Heart left ventricle (tissue), 16 donors: Measurements from ENCODE around the gene CD160. TPM values are rescaled to one million over a fixed set of nuclear protein-coding genes. Genes with fewer than 3 reads are reported as not detected.
"Not testable (repeated sequence)": the region's sequence is repeated elsewhere in the genome, so short reads cannot be mapped to it uniquely, and the experiment has no call there.

Experiments
- ATAC-seq, 4 donors: fragments of 200-7000 bp; cut with Tn5 transposase; one replicate each; pipeline ENCODE4 v1.9.1; 2020 to 2022; ENCODE audit warnings: moderate library complexity in 4 of 4, mild to moderate bottlenecking in 3 of 4, moderate number of reproducible peaks in 1 of 4
- DNase-seq, 5 donors: peaks; one replicate each; pipeline ENCODE4 v3.0.0-alpha.2; 2020
- H3K27ac ChIP-seq, 12 donors: fragments of 200-600 bp; sonication (generic) in 4 of 12; one replicate each; pipeline versions ENCODE4 v1.5.0 to v1.8.0; 2016 to 2022; ENCODE audit warnings: mild to moderate bottlenecking in 2 of 12
- H3K27me3 ChIP-seq, 9 donors: fragments of 200-600 bp; sonication (generic) in 2 of 9; one replicate each; pipeline versions ENCODE4 v1.5.1 to v1.8.0; 2016 to 2022; ENCODE audit warnings: mild to moderate bottlenecking in 3 of 9
- H3K36me3 ChIP-seq, 9 donors: fragments of 200-600 bp; sonication (generic) in 2 of 9; one replicate each; pipeline versions ENCODE4 v1.5.0 to v1.8.0; 2018 to 2022; ENCODE audit warnings: mild to moderate bottlenecking in 2 of 9
- H3K4me1 ChIP-seq, 12 donors: fragments of 200-600 bp; sonication (generic) in 4 of 12; one replicate each; pipeline versions ENCODE4 v1.5.0 to v1.8.0; 2016 to 2022; ENCODE audit warnings: mild to moderate bottlenecking in 3 of 12
- H3K4me3 ChIP-seq, 12 donors: fragments of 200-600 bp; sonication (generic) in 4 of 12; one replicate each; pipeline versions ENCODE4 v1.5.0 to v1.8.0; 2017 to 2022; ENCODE audit warnings: mild to moderate bottlenecking in 9 of 12, moderate library complexity in 4 of 12
- H3K9me3 ChIP-seq, 12 donors: fragments of 200-600 bp; sonication (generic) in 4 of 12; one replicate each; pipeline versions ENCODE4 v1.5.0 to v1.8.0; 2016 to 2022; ENCODE audit warnings: mild to moderate bottlenecking in 1 of 12
- CTCF ChIP-seq, 12 donors: fragments of 200-600 bp; sonication (generic) in 4 of 12; IDR thresholded peaks; one replicate each; pipeline versions ENCODE4 v1.5.0 to v1.8.0; 2018 to 2022; ENCODE audit warnings: antibody characterized with exemption in 12 of 12, mild to moderate bottlenecking in 5 of 12
- POLR2A ChIP-seq, 2 donors: fragments of 450-650 bp; IDR thresholded peaks; one replicate each; pipeline ENCODE4 v1.6.1; 2017; ENCODE audit warnings: antibody characterized with exemption in 2 of 2, mild to moderate bottlenecking in 2 of 2, moderate library complexity in 2 of 2
- WGBS, 4 donors: extraction: QIAGEN DNeasy Blood & Tissue Kit in 2 of 4; methylation state at CpG; one replicate each; pipeline versions ENCODE4 v1.1.5 to v1.1.7; 2013 to 2018; 5-methylcytosine and 5-hydroxymethylcytosine counted together
- intact Hi-C, 10 donors: fragments of 100-400 bp; cut with DNase I; formaldehyde crosslinking; loops; one replicate each; pipeline versions ENCODE4 v1.11.1 to v1.14.2; 2022
- polyA plus RNA-seq, 2 donors: library from polyadenylated mRNA; stranded (reverse); fragments of 200-250 nt; gene quantifications; one replicate each; pipeline ENCODE4 v1.2.3, GENCODE V29; 2013
- total RNA-seq, 9 donors: library from RNA; depleted of rRNA in 2 of 9; stranded (reverse); fragments of >200 nt in 2 of 9; fragmentation: NEBNext Ultra II Directional in 3 of 9; extraction: Animal tissue kit (Norgen Biotek cat#: 25700) in 3 of 9; gene quantifications; one replicate each; pipeline versions ENCODE4 v1.1.0 to v1.2.4, GENCODE V29; 2016 to 2023
- donor health status: ischemic (EF 13 %, LVEDD 7.1; RV severe dilation, severe dysfunction).
- donor health status: healthy with polysubstance abuse.
- donor health status: DM: no; HTN: yes; CAD: no.
- donor health status: DM: no; HTN: no; CAD: no.
- donor health status: ischemic (EF 25% LVEDD 6.9; RV normal size, moderate dysfunction).
- donor health status: ischemic (EF 25% LVEDD 5.7; RV mildly dilated, moderate dysfunction).
- donor health status: healthy.
- donor health status: DM: yes; HTN: yes; CAD: no.
- donor health status: ischemic (EF 35%, LVEDD 5.7; RV mildly dilated, moderate dysfunction).
- donor health status: nonischemic (EF 11% LVEDD 7.7; RV severe dilation, severe dysfunction).
- donor health status: DM: yes; HTN: yes; CAD: no.
- donor health status: PGD.
- donor health status: ischemic (EF 29% LVEDD 5.4; RV normal size, mild dysfunction).
- donor health status: nonischemic (EF 23%, LVEDD 6.1; RV moderate dilation, normal function).

The CD160 gene
- total and polyA plus RNA-seq, 11 donors, result 0.64 to 0.79 TPM; not detected in 9

GRCh38 chr1:145720556-145720877, 1.2 kb downstream of the CD160 start:
- WGBS, 4 donors, result 34 to 56% (median 43%) methylated on average over 5 of the region's 5 CpGs
- no peak for DNase-seq
- peak overlapping the region in 3 of 12 donors; percentile 45 to 52 (median 48) for H3K4me3 ChIP-seq
- no peaks in the 10 kb centered on the region for H3K36me3 ChIP-seq
- intact Hi-C loops, result no loop called here
- peaks cover 0 to 13% (median 10%) of the 10 kb centered on the region in 12 donors for H3K4me1 ChIP-seq
- H3K27me3 ChIP-seq, result peaks cover 0 to 6% (median 0%) of the 10 kb centered on the region in 9 donors
- H3K9me3 ChIP-seq, result no peaks in the 10 kb centered on the region
- H3K27ac ChIP-seq, result no peak overlapping the region
- no peak for ATAC-seq
- TF ChIP-seq POLR2A (IDR thresholded peaks at IDR 0.05) (no peak), CTCF (IDR thresholded peaks at IDR 0.05) (no peak)

- H3K4me3 ChIP-seq, result peak overlapping the region in 11 of 12 donors; percentile 2 to 52 (median 38)
- H3K9me3 ChIP-seq, result peaks cover 0 to under 1% (median 0%) of the 10 kb centered on the region in 12 donors
- 9 to 22% (median 13%) methylated on average over 32 to 47 of the region's 47 CpGs for WGBS, 4 donors
- peaks cover 0 to 6% (median 0%) of the 10 kb centered on the region in 9 donors for H3K27me3 ChIP-seq
- H3K27ac ChIP-seq, result no peak overlapping the region
- DNase-seq, result peak; percentile 59 to 86 (median 73)
- TF ChIP-seq POLR2A (IDR thresholded peaks at IDR 0.05) (no peak), CTCF (IDR thresholded peaks at IDR 0.05) (peak; percentile 91 to 98 (median 94))
- intact Hi-C loops, result no loop called here
- no peaks in the 10 kb centered on the region for H3K36me3 ChIP-seq
- peak; percentile 70 to 96 (median 93) for ATAC-seq
- peaks cover 0 to 13% (median 10%) of the 10 kb centered on the region in 12 donors for H3K4me1 ChIP-seq
These were observed 1.8 kb downstream of the CD160 start for GRCh38 chr1:145720878-145721671.

- 93 to 97% (median 96%) methylated on average over 5 of the region's 5 CpGs for WGBS, 4 donors
- intact Hi-C loops, ATAC-seq: not testable (repeated sequence)
These were observed 6.9 kb downstream of the CD160 start for GRCh38 chr1:145726193-145726592.

GRCh38 chr1:145729196-145729595, 9.9 kb downstream of the CD160 start:
- Histone ChIP-seq H3K4me1 (no peaks in the 10 kb centered on the region), H3K27ac (no peak overlapping the region), H3K4me3 (no peak overlapping the region), H3K27me3 (no peaks in the 10 kb centered on the region), H3K9me3 (peaks cover 0 to 3% (median 0%) of the 10 kb centered on the region in 12 donors), H3K36me3 (peaks cover 0 to 3% (median 0%) of the 10 kb centered on the region in 9 donors)
- intact Hi-C loops, result no loop called here
- TF ChIP-seq POLR2A (IDR thresholded peaks at IDR 0.05), result no peak
- TF ChIP-seq CTCF (IDR thresholded peaks at IDR 0.05), result no peak
- 62 to 76% (median 68%) methylated on average over 5 of the region's 5 CpGs for WGBS, 4 donors
- ATAC-seq (no peak), DNase-seq (no peak)

More at GRCh38 chr1:145726193-145726592, 6.9 kb downstream of the CD160 start:
- H3K4me3 ChIP-seq, H3K27me3 ChIP-seq, H3K9me3 ChIP-seq, H3K4me1 ChIP-seq, H3K36me3 ChIP-seq, DNase-seq, H3K27ac ChIP-seq: not testable (repeated sequence)
